ENCODE results near the gene CNTNAP2.
"Not testable (repeated sequence)": the region's sequence is repeated elsewhere in the genome, so short reads cannot be mapped to it uniquely, and the experiment has no call there.

GRCh38 chr7:146191428-146191827 is 74.8 kb downstream of the CNTNAP2 start:
- not testable (repeated sequence) for TF ChIP-seq POLR2A, CTCF (IDR thresholded peaks at IDR 0.05)

Measured in uterus (tissue), 2 donors.